Measurements from ENCODE around the gene SCMH1.

GRCh38 chr1:41078616-41079015 lies 163.5 kb downstream of the SCMH1 start:
- TF ChIP-seq CTCF (IDR thresholded peaks at IDR 0.05) (no peak), POLR2AphosphoS5 (IDR thresholded peaks at IDR 0.05; ENCODE audit: low read depth, low read length) (no peak), TCF7L2 (IDR thresholded peaks at IDR 0.05; ENCODE audit: low read depth, low read length) (no peak), REST (IDR thresholded peaks at IDR 0.05; ENCODE audit: insufficient read depth in 1 of 2, low read depth in 2 of 2, low read length in 1 of 2) (no peak)

Measured in Panc1 (cell line).